ENCODE measurements around the gene PRKCH. TPM values are rescaled to one million over a fixed set of nuclear protein-coding genes. Genes with fewer than 3 reads are reported as not detected.

Gene PRKCH
- polyA plus RNA-seq, 1 donor from 2014 or later = 2.0 TPM

DNA sequence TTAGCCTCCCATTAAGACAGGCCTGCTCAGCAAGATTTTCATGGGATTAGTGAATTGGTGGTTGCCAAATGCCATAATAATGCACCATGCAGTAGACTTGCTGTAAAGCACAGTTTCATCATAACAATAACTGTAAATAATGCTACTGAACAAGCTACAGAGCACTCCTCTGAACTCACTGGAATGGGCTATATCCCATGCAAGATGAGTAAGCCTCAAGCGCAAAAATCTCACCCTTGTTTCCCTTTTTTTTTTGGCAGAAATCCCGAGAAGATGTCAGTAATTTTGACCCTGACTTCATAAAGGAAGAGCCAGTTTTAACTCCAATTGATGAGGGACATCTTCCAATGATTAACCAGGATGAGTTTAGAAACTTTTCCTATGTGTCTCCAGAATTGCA is 228.0 kb downstream of the PRKCH start:
- Histone ChIP-seq H3K4me3 (ENCODE audit: low read length) (no peak overlapping the region), H3K9me2 (ENCODE audit: insufficient read depth, low read length) (no peaks in the 10 kb centered on the region), H3K9me3 (ENCODE audit: low read length) (no peaks in the 10 kb centered on the region), H3K9ac (ENCODE audit: low read length) (no peak overlapping the region), H3F3A (ENCODE audit: insufficient read depth, low read length, poor library complexity, severe bottlenecking) (no peaks in the 10 kb centered on the region), H3K36me3 (ENCODE audit: insufficient read depth, low read length) (no peaks in the 10 kb centered on the region), H3K79me2 (replicated peaks; ENCODE audit: insufficient read depth, low read length) (no peaks in the 10 kb centered on the region), H3K27ac (ENCODE audit: low read length) (no peak overlapping the region), H3K27me3 (ENCODE audit: insufficient read depth, low read depth, low read length) (no peaks in the 10 kb centered on the region), H3K4me2 (ENCODE audit: low read length) (no peak overlapping the region), H2AFZ (ENCODE audit: low read depth, low read length) (no peak overlapping the region), H4K20me1 (ENCODE audit: insufficient read depth) (no peaks in the 10 kb centered on the region)
- TF ChIP-seq EZH2 (IDR thresholded peaks at IDR 0.05; ENCODE audit: borderline replicate concordance, insufficient read depth, low read length, poor library complexity, severe bottlenecking) (no peak), TAF1 (IDR thresholded peaks at IDR 0.05; ENCODE audit: low read depth) (no peak), MXI1 (conservative IDR thresholded peaks at IDR 0.05; ENCODE audit: poor library complexity, severe bottlenecking) (no peak), RAD21 (conservative IDR thresholded peaks at IDR 0.05) (no peak), POLR2AphosphoS5 (IDR thresholded peaks at IDR 0.05) (no peak), EP300 (conservative IDR thresholded peaks at IDR 0.05; ENCODE audit: poor library complexity, severe bottlenecking) (no peak), SMC3 (conservative IDR thresholded peaks at IDR 0.05; ENCODE audit: poor library complexity) (no peak)
- TF ChIP-seq, protein P1, sequence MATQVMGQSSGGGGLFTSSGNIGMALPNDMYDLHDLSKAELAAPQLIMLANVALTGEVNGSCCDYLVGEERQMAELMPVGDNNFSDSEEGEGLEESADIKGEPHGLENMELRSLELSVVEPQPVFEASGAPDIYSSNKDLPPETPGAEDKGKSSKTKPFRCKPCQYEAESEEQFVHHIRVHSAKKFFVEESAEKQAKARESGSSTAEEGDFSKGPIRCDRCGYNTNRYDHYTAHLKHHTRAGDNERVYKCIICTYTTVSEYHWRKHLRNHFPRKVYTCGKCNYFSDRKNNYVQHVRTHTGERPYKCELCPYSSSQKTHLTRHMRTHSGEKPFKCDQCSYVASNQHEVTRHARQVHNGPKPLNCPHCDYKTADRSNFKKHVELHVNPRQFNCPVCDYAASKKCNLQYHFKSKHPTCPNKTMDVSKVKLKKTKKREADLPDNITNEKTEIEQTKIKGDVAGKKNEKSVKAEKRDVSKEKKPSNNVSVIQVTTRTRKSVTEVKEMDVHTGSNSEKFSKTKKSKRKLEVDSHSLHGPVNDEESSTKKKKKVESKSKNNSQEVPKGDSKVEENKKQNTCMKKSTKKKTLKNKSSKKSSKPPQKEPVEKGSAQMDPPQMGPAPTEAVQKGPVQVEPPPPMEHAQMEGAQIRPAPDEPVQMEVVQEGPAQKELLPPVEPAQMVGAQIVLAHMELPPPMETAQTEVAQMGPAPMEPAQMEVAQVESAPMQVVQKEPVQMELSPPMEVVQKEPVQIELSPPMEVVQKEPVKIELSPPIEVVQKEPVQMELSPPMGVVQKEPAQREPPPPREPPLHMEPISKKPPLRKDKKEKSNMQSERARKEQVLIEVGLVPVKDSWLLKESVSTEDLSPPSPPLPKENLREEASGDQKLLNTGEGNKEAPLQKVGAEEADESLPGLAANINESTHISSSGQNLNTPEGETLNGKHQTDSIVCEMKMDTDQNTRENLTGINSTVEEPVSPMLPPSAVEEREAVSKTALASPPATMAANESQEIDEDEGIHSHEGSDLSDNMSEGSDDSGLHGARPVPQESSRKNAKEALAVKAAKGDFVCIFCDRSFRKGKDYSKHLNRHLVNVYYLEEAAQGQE (IDR thresholded peaks at IDR 0.05; ENCODE audit: borderline replicate concordance) = no peak
- TF ChIP-seq, protein P2, sequence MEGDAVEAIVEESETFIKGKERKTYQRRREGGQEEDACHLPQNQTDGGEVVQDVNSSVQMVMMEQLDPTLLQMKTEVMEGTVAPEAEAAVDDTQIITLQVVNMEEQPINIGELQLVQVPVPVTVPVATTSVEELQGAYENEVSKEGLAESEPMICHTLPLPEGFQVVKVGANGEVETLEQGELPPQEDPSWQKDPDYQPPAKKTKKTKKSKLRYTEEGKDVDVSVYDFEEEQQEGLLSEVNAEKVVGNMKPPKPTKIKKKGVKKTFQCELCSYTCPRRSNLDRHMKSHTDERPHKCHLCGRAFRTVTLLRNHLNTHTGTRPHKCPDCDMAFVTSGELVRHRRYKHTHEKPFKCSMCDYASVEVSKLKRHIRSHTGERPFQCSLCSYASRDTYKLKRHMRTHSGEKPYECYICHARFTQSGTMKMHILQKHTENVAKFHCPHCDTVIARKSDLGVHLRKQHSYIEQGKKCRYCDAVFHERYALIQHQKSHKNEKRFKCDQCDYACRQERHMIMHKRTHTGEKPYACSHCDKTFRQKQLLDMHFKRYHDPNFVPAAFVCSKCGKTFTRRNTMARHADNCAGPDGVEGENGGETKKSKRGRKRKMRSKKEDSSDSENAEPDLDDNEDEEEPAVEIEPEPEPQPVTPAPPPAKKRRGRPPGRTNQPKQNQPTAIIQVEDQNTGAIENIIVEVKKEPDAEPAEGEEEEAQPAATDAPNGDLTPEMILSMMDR (IDR thresholded peaks at IDR 0.05; ENCODE audit: poor library complexity, severe bottlenecking) = no peak

DNA sequence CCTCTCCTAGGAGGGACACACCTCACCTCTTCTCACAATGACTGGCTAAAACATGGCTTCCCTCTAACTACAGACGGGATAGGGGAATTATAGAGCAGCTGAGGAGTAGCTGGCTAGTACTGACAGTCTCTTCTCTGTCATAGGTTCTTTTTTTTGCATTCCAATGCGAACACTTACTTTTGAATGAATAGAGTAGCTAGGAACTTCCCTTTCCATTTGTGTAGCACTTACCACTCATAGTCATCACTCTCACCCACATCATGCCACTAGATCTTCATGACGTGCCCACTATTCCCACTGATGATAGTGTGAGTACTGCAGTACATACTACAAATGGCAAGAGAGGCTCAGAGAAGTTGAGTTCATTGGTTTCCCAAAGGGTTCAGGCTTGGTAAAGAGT is 230.0 kb downstream of the PRKCH start:
- Histone ChIP-seq H3K9me3 (ENCODE audit: low read length) (no peaks in the 10 kb centered on the region), H3F3A (ENCODE audit: insufficient read depth, low read length, poor library complexity, severe bottlenecking) (no peaks in the 10 kb centered on the region), H3K9me2 (ENCODE audit: insufficient read depth, low read length) (no peaks in the 10 kb centered on the region), H3K79me2 (replicated peaks; ENCODE audit: insufficient read depth, low read length) (no peaks in the 10 kb centered on the region), H3K9ac (ENCODE audit: low read length) (no peak overlapping the region), H3K36me3 (ENCODE audit: insufficient read depth, low read length) (no peaks in the 10 kb centered on the region), H3K27me3 (ENCODE audit: insufficient read depth, low read depth, low read length) (no peaks in the 10 kb centered on the region), H3K27ac (ENCODE audit: low read length) (no peak overlapping the region), H2AFZ (ENCODE audit: low read depth, low read length) (no peak overlapping the region), H3K4me2 (ENCODE audit: low read length) (no peak overlapping the region), H4K20me1 (ENCODE audit: insufficient read depth) (no peaks in the 10 kb centered on the region), H3K4me3 (ENCODE audit: low read length) (no peak overlapping the region)
- no peak for TF ChIP-seq RAD21 (conservative IDR thresholded peaks at IDR 0.05)
- TF ChIP-seq, protein P1 (IDR thresholded peaks at IDR 0.05; ENCODE audit: borderline replicate concordance) = no peak
- no peak for TF ChIP-seq POLR2AphosphoS5 (IDR thresholded peaks at IDR 0.05)
- no peak for TF ChIP-seq EP300 (conservative IDR thresholded peaks at IDR 0.05; ENCODE audit: poor library complexity, severe bottlenecking)
- no peak for TF ChIP-seq SMC3 (conservative IDR thresholded peaks at IDR 0.05; ENCODE audit: poor library complexity)
- TF ChIP-seq MXI1 (conservative IDR thresholded peaks at IDR 0.05; ENCODE audit: poor library complexity, severe bottlenecking) = no peak
- no peak for TF ChIP-seq TAF1 (IDR thresholded peaks at IDR 0.05; ENCODE audit: low read depth)
- TF ChIP-seq, protein P2 (IDR thresholded peaks at IDR 0.05; ENCODE audit: poor library complexity, severe bottlenecking) = no peak
- TF ChIP-seq EZH2 (IDR thresholded peaks at IDR 0.05; ENCODE audit: borderline replicate concordance, insufficient read depth, low read length, poor library complexity, severe bottlenecking) = no peak
